SK-N-SH treated with all-trans-retinoic acid at 6 μM for 48 hours (cell line): ENCODE results near the gene NHS.
A peak's percentile ranks its signal among the peaks of the same experiment; 100 is the strongest.

ENCODE experiments used
- ATAC-seq: fragments of 200-7000 bp; cut with Tn5 transposase; 3 replicates; pipeline ENCODE4 v1.9.1; 2020; ENCODE audit warnings: mild to moderate bottlenecking, moderate library complexity
- ARNTL ChIP-seq: fragments of 450-650 bp; formaldehyde crosslinking; IDR thresholded peaks from 2 replicates; pipeline ENCODE4 v1.5.0; 2020; ENCODE audit warnings: low read depth, mild to moderate bottlenecking, moderate library complexity, borderline replicate concordance
- BACH2 ChIP-seq: fragments of 250-450 bp; sonication (Bioruptor Pico); IDR thresholded peaks from 2 replicates; pipeline ENCODE4 v1.9.0; 2021; ENCODE audit warnings: mild to moderate bottlenecking, borderline replicate concordance
- CSDC2 ChIP-seq: fragments of 250-450 bp; sonication (Bioruptor Pico); IDR thresholded peaks from 2 replicates; pipeline ENCODE4 v1.5.0; 2020; ENCODE audit warnings: mild to moderate bottlenecking, moderate library complexity
- CSRNP3 ChIP-seq: fragments of 250-450 bp; sonication (Bioruptor Pico); IDR thresholded peaks from 2 replicates; pipeline ENCODE4 v1.5.1; 2021; ENCODE audit warnings: mild to moderate bottlenecking, moderate library complexity
- ESRRG ChIP-seq: fragments of 250-450 bp; sonication (Bioruptor Pico); IDR thresholded peaks from 2 replicates; pipeline ENCODE4 v1.6.1; 2021; ENCODE audit warnings: mild to moderate bottlenecking
- GLIS3 ChIP-seq: fragments of 250-450 bp; sonication (Bioruptor Pico); IDR thresholded peaks from 2 replicates; pipeline ENCODE4 v1.5.0; 2020; ENCODE audit warnings: mild to moderate bottlenecking, moderate library complexity
- ISL1 ChIP-seq: fragments of 250-450 bp; sonication (Bioruptor Pico); IDR thresholded peaks from 2 replicates; pipeline ENCODE4 v2.1.2; 2022; ENCODE audit warnings: mild to moderate bottlenecking, moderate library complexity
- POU6F1 ChIP-seq: fragments of 250-450 bp; sonication (Bioruptor Pico); IDR thresholded peaks from 2 replicates; pipeline ENCODE4 v1.8.0; 2021; ENCODE audit warnings: low read depth, mild to moderate bottlenecking, moderate library complexity, borderline replicate concordance
- PPARA ChIP-seq: fragments of 250-450 bp; sonication (Bioruptor Pico); IDR thresholded peaks from 2 replicates; pipeline ENCODE4 v1.5.0; 2020; ENCODE audit warnings: mild to moderate bottlenecking, borderline replicate concordance
- SNAI2 ChIP-seq: fragments of 250-450 bp; sonication (Bioruptor Pico); IDR thresholded peaks from 2 replicates; pipeline ENCODE4 v1.5.0; 2020; ENCODE audit warnings: mild to moderate bottlenecking, moderate library complexity
- TCF4 ChIP-seq: fragments of 250-450 bp; sonication (Bioruptor Pico); IDR thresholded peaks from 2 replicates; pipeline ENCODE4 v1.8.0; 2021; ENCODE audit warnings: mild to moderate bottlenecking, moderate library complexity, borderline replicate concordance
- TOX ChIP-seq: fragments of 250-450 bp; sonication (Bioruptor Pico); IDR thresholded peaks from 2 replicates; pipeline ENCODE4 v1.8.0; 2021; ENCODE audit warnings: mild to moderate bottlenecking, moderate library complexity, borderline replicate concordance
- ZC3H10 ChIP-seq: fragments of 250-450 bp; sonication (Bioruptor Pico); IDR thresholded peaks from 2 replicates; pipeline ENCODE4 v1.5.1; 2021; ENCODE audit warnings: mild to moderate bottlenecking, moderate library complexity
- ZFP3 ChIP-seq: fragments of 250-450 bp; sonication (Bioruptor Pico); IDR thresholded peaks from 2 replicates; pipeline ENCODE4 v1.5.0; 2020; ENCODE audit warnings: mild to moderate bottlenecking, moderate library complexity
- ZFP30 ChIP-seq: fragments of 450-650 bp; formaldehyde crosslinking; IDR thresholded peaks from 2 replicates; pipeline ENCODE4 v1.5.0; 2022; ENCODE audit warnings: mild to moderate bottlenecking, moderate library complexity
- ZNF565 ChIP-seq: fragments of 450-650 bp; formaldehyde crosslinking; conservative IDR thresholded peaks from 2 replicates; pipeline ENCODE4 v1.5.0; 2020; ENCODE audit warnings: low read depth, mild to moderate bottlenecking, moderate library complexity
- ZNF70 ChIP-seq: fragments of 450-650 bp; formaldehyde crosslinking; IDR thresholded peaks from 2 replicates; pipeline ENCODE4 v1.5.0; 2020; ENCODE audit warnings: mild to moderate bottlenecking, moderate library complexity
- ZNF8 ChIP-seq: fragments of 450-650 bp; formaldehyde crosslinking; IDR thresholded peaks from 2 replicates; pipeline ENCODE4 v1.5.0; 2020; ENCODE audit warnings: mild to moderate bottlenecking, moderate library complexity
- TF ChIP-seq, protein P1 (sequence below): fragments of 250-450 bp; sonication (Bioruptor Pico); IDR thresholded peaks from 2 replicates; pipeline ENCODE4 v1.8.0; 2020; ENCODE audit warnings: mild to moderate bottlenecking, moderate library complexity, borderline replicate concordance
- TF ChIP-seq, protein P2 (sequence below): fragments of 250-450 bp; sonication (Bioruptor Pico); IDR thresholded peaks from 2 replicates; pipeline ENCODE4 v1.5.1; 2020; ENCODE audit warnings: low read depth, mild to moderate bottlenecking, moderate library complexity

Gene NHS

DNA sequence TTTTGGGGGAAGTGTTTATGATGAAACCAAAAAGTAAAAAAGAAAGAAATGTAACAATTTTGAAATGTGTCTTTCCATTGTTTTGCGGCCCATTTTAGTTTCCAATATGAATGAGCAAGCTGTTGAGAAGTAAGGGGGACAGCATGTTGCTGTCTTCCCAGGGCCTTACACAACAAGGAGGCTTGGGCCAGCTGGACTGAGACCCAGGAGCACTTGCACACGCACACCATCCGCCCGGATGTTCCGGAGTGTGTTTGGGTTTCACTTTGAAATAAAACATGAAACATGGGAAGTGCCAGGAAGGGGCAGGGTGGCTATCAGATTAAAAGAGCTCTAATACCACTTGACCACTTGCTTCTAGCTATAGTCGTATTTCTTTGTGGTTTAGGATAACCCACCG, 144.4 kb downstream of the NHS start:
- ATAC-seq = no peak
- TF ChIP-seq, protein P1, sequence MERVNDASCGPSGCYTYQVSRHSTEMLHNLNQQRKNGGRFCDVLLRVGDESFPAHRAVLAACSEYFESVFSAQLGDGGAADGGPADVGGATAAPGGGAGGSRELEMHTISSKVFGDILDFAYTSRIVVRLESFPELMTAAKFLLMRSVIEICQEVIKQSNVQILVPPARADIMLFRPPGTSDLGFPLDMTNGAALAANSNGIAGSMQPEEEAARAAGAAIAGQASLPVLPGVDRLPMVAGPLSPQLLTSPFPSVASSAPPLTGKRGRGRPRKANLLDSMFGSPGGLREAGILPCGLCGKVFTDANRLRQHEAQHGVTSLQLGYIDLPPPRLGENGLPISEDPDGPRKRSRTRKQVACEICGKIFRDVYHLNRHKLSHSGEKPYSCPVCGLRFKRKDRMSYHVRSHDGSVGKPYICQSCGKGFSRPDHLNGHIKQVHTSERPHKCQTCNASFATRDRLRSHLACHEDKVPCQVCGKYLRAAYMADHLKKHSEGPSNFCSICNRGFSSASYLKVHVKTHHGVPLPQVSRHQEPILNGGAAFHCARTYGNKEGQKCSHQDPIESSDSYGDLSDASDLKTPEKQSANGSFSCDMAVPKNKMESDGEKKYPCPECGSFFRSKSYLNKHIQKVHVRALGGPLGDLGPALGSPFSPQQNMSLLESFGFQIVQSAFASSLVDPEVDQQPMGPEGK (CRISPR knock-in tag) = no peak
- TF ChIP-seq SNAI2 = no peak
- no peak for TF ChIP-seq CSRNP3 (CRISPR knock-in tag)

- no peak for TF ChIP-seq ISL1 (CRISPR knock-in tag)
- TF ChIP-seq ZC3H10 = no peak
- TF ChIP-seq ZNF70 (CRISPR knock-in tag) = no peak
- TF ChIP-seq ESRRG (CRISPR knock-in tag) = no peak
- no peak for TF ChIP-seq ZFP30
- TF ChIP-seq GLIS3 (CRISPR knock-in tag) = no peak
- no peak for TF ChIP-seq CSRNP3 (CRISPR knock-in tag)
- no peak for TF ChIP-seq TOX (CRISPR knock-in tag)
- TF ChIP-seq TCF4 (CRISPR knock-in tag) = no peak
- no peak for TF ChIP-seq POU6F1 (CRISPR knock-in tag)
- TF ChIP-seq ZFP3 (CRISPR knock-in tag) = no peak
- TF ChIP-seq BACH2 (CRISPR knock-in tag) = no peak
- no peak for TF ChIP-seq ZNF565
- ATAC-seq = 0 out of 3 replicates have a peak, but pooled peaks have one; percentile 43
Observed at GRCh38 chrX:17520016-17520615, 145.1 kb downstream of the NHS start.

- peak; percentile 82 for ATAC-seq
- no peak for TF ChIP-seq TOX (CRISPR knock-in tag)
- no peak for TF ChIP-seq ISL1 (CRISPR knock-in tag)
- no peak for TF ChIP-seq ZNF8 (CRISPR knock-in tag)
- no peak for TF ChIP-seq ESRRG (CRISPR knock-in tag)
- TF ChIP-seq CSRNP3 (CRISPR knock-in tag) = no peak
- no peak for TF ChIP-seq POU6F1 (CRISPR knock-in tag)
- TF ChIP-seq, protein P1 (CRISPR knock-in tag) = no peak
- no peak for TF ChIP-seq CSDC2 (CRISPR knock-in tag)
- TF ChIP-seq ARNTL (CRISPR knock-in tag) = no peak
- no peak for TF ChIP-seq ZNF565
- TF ChIP-seq PPARA (CRISPR knock-in tag) = no peak
- TF ChIP-seq GLIS3 (CRISPR knock-in tag) = no peak
- TF ChIP-seq, protein P2, sequence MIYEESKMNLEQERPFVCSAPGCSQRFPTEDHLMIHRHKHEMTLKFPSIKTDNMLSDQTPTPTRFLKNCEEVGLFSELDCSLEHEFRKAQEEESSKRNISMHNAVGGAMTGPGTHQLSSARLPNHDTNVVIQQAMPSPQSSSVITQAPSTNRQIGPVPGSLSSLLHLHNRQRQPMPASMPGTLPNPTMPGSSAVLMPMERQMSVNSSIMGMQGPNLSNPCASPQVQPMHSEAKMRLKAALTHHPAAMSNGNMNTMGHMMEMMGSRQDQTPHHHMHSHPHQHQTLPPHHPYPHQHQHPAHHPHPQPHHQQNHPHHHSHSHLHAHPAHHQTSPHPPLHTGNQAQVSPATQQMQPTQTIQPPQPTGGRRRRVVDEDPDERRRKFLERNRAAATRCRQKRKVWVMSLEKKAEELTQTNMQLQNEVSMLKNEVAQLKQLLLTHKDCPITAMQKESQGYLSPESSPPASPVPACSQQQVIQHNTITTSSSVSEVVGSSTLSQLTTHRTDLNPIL (CRISPR knock-in tag) = no peak
Observed at GRCh38 chrX:17521871-17522693, 147.1 kb downstream of the NHS start.
